GM12878 (cell line): ENCODE measurements around the gene PKN2. TPM values are rescaled to one million over a fixed set of nuclear protein-coding genes. Genes with fewer than 3 reads are reported as not detected.

Experiments used
- ATAC-seq: fragments of 200-7000 bp; cut with Tn5 transposase; 3 replicates; pipeline ENCODE4 v1.9.1; 2020; ENCODE audit warnings: mild to moderate bottlenecking, moderate library complexity
- BruUV-seq: library from RNA; stranded (reverse); fragments of 400-500 nt; replicated peaks from 2 replicates; lab custom pipeline; 2021; lab: Mats Ljungman, UMichigan
- CTCF ChIA-PET: fragments of 300-600 bp; sonication (Branson Sonifier 250); formaldehyde crosslinking; extraction: SDS; loops from one replicate; lab custom pipeline; 2021; ENCODE audit warnings: inconsistent platforms; lab: Yijun Ruan, JAX
- POLR2A ChIA-PET: fragments of 350-600 bp; formaldehyde crosslinking; extraction: SDS; loops from one replicate; lab custom pipeline; 2021; ENCODE audit warnings: inconsistent platforms; lab: Charles Lee
- RAD21 ChIA-PET: fragments of 300-600 bp; sonication (Branson Sonifier 250); formaldehyde crosslinking; loops from one replicate; lab custom pipeline; 2023; ENCODE audit warnings: antibody characterized with exemption; ENCODE audit not compliant: unreplicated experiment; lab: Charles Lee
- SMC1A ChIA-PET: fragments of 300-600 bp; sonication (Branson Sonifier 250); formaldehyde crosslinking; loops from one replicate; lab custom pipeline; 2023; ENCODE audit not compliant: unreplicated experiment, uncharacterized antibody; lab: Charles Lee
- DNase-seq: peaks from one replicate; pipeline ENCODE4 v3.0.0-alpha.2; 2011; ENCODE audit warnings: low read depth, low spot score
- FAIRE-seq: peaks from 3 replicates; lab custom pipeline; 2011; peaks lifted over from hg19 to GRCh38; lab: Jason Lieb, UNC
- H2AFZ ChIP-seq: 2 replicates; pipeline ENCODE4 v1.6.0; 2011; ENCODE audit warnings: low read depth, low read length, control low read depth; ENCODE audit not compliant: control insufficient read depth
- H3K27ac ChIP-seq: 2 replicates; pipeline ENCODE4 v1.5.1; 2011; ENCODE audit warnings: control low read depth; ENCODE audit not compliant: control insufficient read depth, insufficient read depth
- H3K27me3 ChIP-seq, 2 experiments: replicated peaks in 1 of 2; 2 replicates each; pipeline versions ENCODE4 v1.6.0 to v1.6.1; 2011; ENCODE audit warnings: low read length in 1 of 2; ENCODE audit not compliant: control insufficient read depth in 2 of 2, insufficient read depth in 2 of 2
- H3K36me3 ChIP-seq, 2 experiments: 2 replicates each; pipeline ENCODE4 v1.5.1; 2011; ENCODE audit warnings: low read length in 1 of 2; ENCODE audit not compliant: control insufficient read depth in 2 of 2, insufficient read depth in 2 of 2
- H3K4me1 ChIP-seq: 2 replicates; pipeline ENCODE4 v1.6.1; 2011; ENCODE audit warnings: mild to moderate bottlenecking, low read length, moderate library complexity, mixed read lengths; ENCODE audit not compliant: control insufficient read depth, insufficient read depth
- H3K4me2 ChIP-seq: 2 replicates; pipeline ENCODE4 v1.6.0; 2011; ENCODE audit warnings: control low read depth; ENCODE audit not compliant: control insufficient read depth, insufficient read depth
- H3K4me3 ChIP-seq: fragments of 200-600 bp; sonication (generic); 2 replicates; pipeline ENCODE4 v1.5.1; 2016
- H3K79me2 ChIP-seq: 2 replicates; pipeline ENCODE4 v1.6.0; 2011; ENCODE audit warnings: low read length; ENCODE audit not compliant: control insufficient read depth, insufficient read depth
- H3K9ac ChIP-seq: 2 replicates; pipeline ENCODE4 v1.8.0; 2011; ENCODE audit warnings: low read length, control low read depth, mixed read lengths; ENCODE audit not compliant: control insufficient read depth, insufficient read depth
- H3K9me3 ChIP-seq: replicated peaks from 3 replicates; pipeline ENCODE4 v1.5.1; 2011; ENCODE audit warnings: mild to moderate bottlenecking, low read length; ENCODE audit not compliant: control insufficient read depth, insufficient read depth
- H4K20me1 ChIP-seq: 2 replicates; pipeline ENCODE4 v1.6.0; 2011; ENCODE audit not compliant: control insufficient read depth, insufficient read depth
- BACH1 ChIP-seq: fragments of 450-650 bp; IDR thresholded peaks from 2 replicates; pipeline ENCODE4 v1.6.1; 2017; ENCODE audit warnings: mild to moderate bottlenecking, borderline replicate concordance
- BHLHE40 ChIP-seq, 2 experiments: fragments of 450-650 bp in 1 of 2; IDR thresholded peaks; 2 replicates each; pipeline ENCODE4 v1.6.1; 2011 to 2017; ENCODE audit warnings: low read depth in 2 of 2, borderline replicate concordance in 1 of 2, improper control_type of control experiment in 1 of 2, low read length in 1 of 2, mild to moderate bottlenecking in 1 of 2
- CREB1 ChIP-seq: IDR thresholded peaks from 2 replicates; pipeline ENCODE4 v1.6.1; 2012; ENCODE audit warnings: low read depth, mild to moderate bottlenecking, inconsistent platforms
- EZH2 ChIP-seq: IDR thresholded peaks from 2 replicates; pipeline ENCODE4 v1.6.1; 2012; ENCODE audit warnings: low read depth, mild to moderate bottlenecking, control low read depth, inconsistent platforms, low read length, borderline replicate concordance; ENCODE audit not compliant: control insufficient read depth
- JUNB ChIP-seq: IDR thresholded peaks from 2 replicates; pipeline ENCODE4 v1.6.1; 2016; ENCODE audit warnings: antibody characterized with exemption, mild to moderate bottlenecking
- MYC ChIP-seq: IDR thresholded peaks from 2 replicates; pipeline ENCODE4 v1.6.1; 2011; ENCODE audit warnings: mild to moderate bottlenecking, low read length, moderate library complexity, inconsistent platforms; ENCODE audit not compliant: insufficient read depth, insufficient replicate concordance, insufficient read length, severe bottlenecking
- NFIC ChIP-seq: IDR thresholded peaks from 2 replicates; pipeline ENCODE4 v1.6.1; 2012; ENCODE audit warnings: low read depth, mild to moderate bottlenecking, inconsistent platforms, low read length, moderate library complexity
- POLR2AphosphoS5 ChIP-seq: IDR thresholded peaks from 2 replicates; pipeline ENCODE4 v1.6.1; 2011; ENCODE audit warnings: mild to moderate bottlenecking, low read length, inconsistent platforms
- SIX5 ChIP-seq: IDR thresholded peaks from 2 replicates; pipeline ENCODE4 v1.6.1; 2011; ENCODE audit warnings: mild to moderate bottlenecking, low read depth, low read length, moderate library complexity; ENCODE audit not compliant: severe bottlenecking
- SUZ12 ChIP-seq: fragments of 200-600 bp; sonication (generic); IDR thresholded peaks from one replicate; pipeline ENCODE4 v1.6.1; 2018; ENCODE audit warnings: antibody characterized with exemption, mild to moderate bottlenecking; ENCODE audit not compliant: unreplicated experiment
- TARDBP ChIP-seq: IDR thresholded peaks from 2 replicates; pipeline ENCODE4 v1.6.1; 2016; ENCODE audit warnings: borderline replicate concordance
- ZNF217 ChIP-seq: fragments of 450-650 bp; IDR thresholded peaks from 2 replicates; pipeline ENCODE4 v1.6.1; 2017; ENCODE audit warnings: antibody characterized with exemption, mild to moderate bottlenecking
- WGBS: methylation state at CpG from one replicate; pipeline ENCODE4 v1.1.6; 2016; ENCODE audit warnings: low lambda C conversion rate; ENCODE audit not compliant: insufficient replicate concordance, insufficient coverage; ENCODE audit errors: missing lambda C conversion rate; 5-methylcytosine and 5-hydroxymethylcytosine counted together
- in situ Hi-C: fragments of 300-500 bp; cut with MboI; formaldehyde crosslinking; loops from 9 replicates; pipeline ENCODE4 v1.14.3; 2018; ENCODE audit warnings: mixed read lengths
- intact Hi-C: fragments of 100-400 bp; cut with micrococcal nuclease; formaldehyde crosslinking; loops from one replicate; pipeline ENCODE4 v1.14.2; 2022; ENCODE audit not compliant: unreplicated experiment
- polyA plus RNA-seq, 11 experiments: library from polyadenylated mRNA; depleted of rRNA in 4 of 11; unstranded in 6 of 11; stranded (reverse) in 5 of 11; fragments of >200 nt; fragmentation: Nextera tagmentation in 4 of 11; fragmentation: Illumina TruSeq in 1 of 11; extraction: Ambion mirVana in 4 of 11; extraction: Trizol in 1 of 11; gene quantifications; 1 replicate in 1 of 11; 2 replicates in 10 of 11; pipeline versions ENCODE4 v1.2.1 to v1.2.3, GENCODE V29; 2011 to 2016; ENCODE audit warnings: inconsistent platforms in 2 of 11, missing spikeins in 2 of 11, low read depth in 1 of 11
- total RNA-seq, 4 experiments: library from RNA; depleted of rRNA in 3 of 4; stranded (reverse); fragments of >200 nt in 3 of 4; fragmentation: Illumina TruSeq in 1 of 4; extraction: Trizol in 1 of 4; gene quantifications; 2 replicates each; pipeline versions ENCODE4 v1.2.1 to v1.2.3, GENCODE V29; 2013 to 2021
- TF ChIP-seq, protein P1 (sequence below): IDR thresholded peaks from 2 replicates; pipeline ENCODE4 v1.6.1; 2011; ENCODE audit warnings: borderline replicate concordance, low read depth, mild to moderate bottlenecking, moderate library complexity, mixed read lengths, low read length; ENCODE audit not compliant: insufficient read depth; ENCODE audit errors: extremely low read length
- TF ChIP-seq, protein P2 (sequence below): fragments of 450-650 bp; conservative IDR thresholded peaks from 2 replicates; pipeline ENCODE4 v1.6.1; 2017; ENCODE audit warnings: mild to moderate bottlenecking, moderate library complexity

Gene PKN2
- total and polyA plus RNA-seq, 10 of the 15 experiments (the other 5 are each of a cell fraction or from before 2014, with no cell fraction given): 2.6 to 18.3 (median 12.9) TPM

DNA sequence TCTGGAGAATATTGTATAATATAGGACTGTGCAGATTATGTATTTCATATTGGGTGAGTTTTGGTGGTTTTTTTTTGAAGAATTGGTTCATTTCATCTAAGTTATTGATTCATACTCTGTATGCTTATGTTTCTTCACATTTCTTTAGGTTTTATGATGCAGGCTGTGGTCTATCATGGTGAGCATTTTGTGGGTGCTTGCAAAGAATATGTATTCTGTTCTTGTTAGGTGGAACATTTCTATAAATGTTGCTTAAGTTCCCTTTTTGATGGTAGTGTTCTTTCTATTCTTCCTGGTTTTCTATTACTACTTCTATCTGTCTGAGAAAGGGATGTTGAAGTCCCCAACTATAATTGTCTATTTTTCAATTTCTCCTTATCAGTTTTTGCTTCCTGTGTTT is 42.6 kb downstream of the PKN2 start:
- H3K79me2 ChIP-seq: peaks cover 24% of the 10 kb centered on the region
- H3K36me3 ChIP-seq: peaks cover 2 to 7% of the 10 kb centered on the region in 2 experiments; a peak in 2 of 4 replicates
- TF ChIP-seq CREB1 (no peak), NFIC (no peak), POLR2AphosphoS5 (no peak), BACH1 (no peak), BHLHE40 (IDR thresholded peaks at IDR 0.05; ENCODE audit: borderline replicate concordance in 1 of 2, low read depth in 2 of 2, low read length in 1 of 2) (no peak)
- TF ChIP-seq, protein P1, sequence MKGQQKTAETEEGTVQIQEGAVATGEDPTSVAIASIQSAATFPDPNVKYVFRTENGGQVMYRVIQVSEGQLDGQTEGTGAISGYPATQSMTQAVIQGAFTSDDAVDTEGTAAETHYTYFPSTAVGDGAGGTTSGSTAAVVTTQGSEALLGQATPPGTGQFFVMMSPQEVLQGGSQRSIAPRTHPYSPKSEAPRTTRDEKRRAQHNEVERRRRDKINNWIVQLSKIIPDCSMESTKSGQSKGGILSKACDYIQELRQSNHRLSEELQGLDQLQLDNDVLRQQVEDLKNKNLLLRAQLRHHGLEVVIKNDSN: no peak
- no peak overlapping the region for H3K4me3 ChIP-seq
- H3K27ac ChIP-seq: no peak overlapping the region
- in situ Hi-C loops: no loop called here
- H3K4me1 ChIP-seq: peaks cover 3% of the 10 kb centered on the region
- CTCF ChIA-PET: no interaction called here
- RAD21 ChIA-PET: interaction anchor here (0.9 kb wide), 1 partner anchor 41 kb away, joined by 3 read pairs; no protein-coding TSS in a partner anchor
- no TSS peak for BruUV-seq
- no peaks in the 10 kb centered on the region for H3K27me3 ChIP-seq
- intact Hi-C loops: no loop called here
- no peak overlapping the region for H3K4me2 ChIP-seq
- ATAC-seq (no peak), DNase-seq (no peak), FAIRE-seq (no peak)
- no peaks in the 10 kb centered on the region for H3K9me3 ChIP-seq
- POLR2A ChIA-PET: no interaction called here
- SMC1A ChIA-PET: interaction anchor here (0.9 to 1.3 kb wide), 3 partner anchors 23 to 79 kb away, joined by 3 read pairs; no protein-coding TSS in a partner anchor
- H2AFZ ChIP-seq: no peak overlapping the region
- H3K9ac ChIP-seq: no peak overlapping the region
- no peaks in the 10 kb centered on the region for H4K20me1 ChIP-seq

DNA sequence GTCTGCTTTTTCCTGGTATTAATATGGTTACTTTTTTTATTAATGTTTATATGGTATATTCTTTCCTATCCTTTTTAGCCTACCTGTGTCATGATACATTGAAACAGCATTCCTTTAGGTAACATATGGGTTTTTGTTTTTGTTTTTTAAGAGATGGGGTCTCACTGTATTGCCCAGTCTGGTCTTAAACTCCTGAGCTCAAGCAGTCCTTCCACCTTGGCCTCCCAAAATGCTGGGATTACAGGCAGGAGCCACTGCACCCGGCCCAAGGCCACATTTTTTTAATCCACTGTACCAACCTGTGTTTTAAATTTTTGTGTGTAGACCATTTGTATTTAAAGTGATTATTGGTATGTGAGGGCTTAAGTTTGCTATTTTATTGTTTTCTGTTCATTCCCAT is 43.1 kb downstream of the PKN2 start:
- BruUV-seq: no TSS peak
- H3K79me2 ChIP-seq: peaks cover 23% of the 10 kb centered on the region
- in situ Hi-C loops: no loop called here
- DNase-seq: no peak
- no peak for FAIRE-seq
- intact Hi-C loops: no loop called here
- no peak for ATAC-seq
- H3K4me3 ChIP-seq: no peak overlapping the region
- POLR2A ChIA-PET: no interaction called here
- H3K27ac ChIP-seq: no peak overlapping the region
- H3K4me1 ChIP-seq: peaks cover 3% of the 10 kb centered on the region
- peaks cover 2 to 7% of the 10 kb centered on the region in 2 experiments; a peak in 2 of 4 replicates for H3K36me3 ChIP-seq
- H3K9me3 ChIP-seq: no peaks in the 10 kb centered on the region
- RAD21 ChIA-PET: interaction anchor here (0.9 kb wide), 1 partner anchor 42 kb away, joined by 3 read pairs; no protein-coding TSS in a partner anchor
- SMC1A ChIA-PET: interaction anchor here (1.3 kb wide), 1 partner anchor 23 kb away, joined by 3 read pairs; no protein-coding TSS in a partner anchor
- no peak overlapping the region for H3K9ac ChIP-seq
- no peak overlapping the region for H3K4me2 ChIP-seq
- 95% methylated on average over 1 of the region's 1 CpG for whole genome bisulfite sequencing
- CTCF ChIA-PET: no interaction called here
- no peaks in the 10 kb centered on the region for H3K27me3 ChIP-seq
- no peak overlapping the region for H2AFZ ChIP-seq
- H4K20me1 ChIP-seq: no peaks in the 10 kb centered on the region
- TF ChIP-seq TARDBP (no peak), EZH2 (no peak), SUZ12 (no peak), MYC (no peak), SIX5 (no peak), JUNB (no peak), ZNF217 (no peak)
- TF ChIP-seq, protein P2, sequence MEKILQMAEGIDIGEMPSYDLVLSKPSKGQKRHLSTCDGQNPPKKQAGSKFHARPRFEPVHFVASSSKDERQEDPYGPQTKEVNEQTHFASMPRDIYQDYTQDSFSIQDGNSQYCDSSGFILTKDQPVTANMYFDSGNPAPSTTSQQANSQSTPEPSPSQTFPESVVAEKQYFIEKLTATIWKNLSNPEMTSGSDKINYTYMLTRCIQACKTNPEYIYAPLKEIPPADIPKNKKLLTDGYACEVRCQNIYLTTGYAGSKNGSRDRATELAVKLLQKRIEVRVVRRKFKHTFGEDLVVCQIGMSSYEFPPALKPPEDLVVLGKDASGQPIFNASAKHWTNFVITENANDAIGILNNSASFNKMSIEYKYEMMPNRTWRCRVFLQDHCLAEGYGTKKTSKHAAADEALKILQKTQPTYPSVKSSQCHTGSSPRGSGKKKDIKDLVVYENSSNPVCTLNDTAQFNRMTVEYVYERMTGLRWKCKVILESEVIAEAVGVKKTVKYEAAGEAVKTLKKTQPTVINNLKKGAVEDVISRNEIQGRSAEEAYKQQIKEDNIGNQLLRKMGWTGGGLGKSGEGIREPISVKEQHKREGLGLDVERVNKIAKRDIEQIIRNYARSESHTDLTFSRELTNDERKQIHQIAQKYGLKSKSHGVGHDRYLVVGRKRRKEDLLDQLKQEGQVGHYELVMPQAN: no peak
- TF ChIP-seq, protein P1: no peak
